Activated CD8-positive, alpha-beta memory T cell treated with anti-CD3 and anti-CD28 coated beads, Interleukin-2, amount 10 ng/mL, durations not matched to agents 7 days and 5 days (primary cell): ENCODE data around the gene ZNF530. TPM values are rescaled to one million over a fixed set of nuclear protein-coding genes. Genes with fewer than 3 reads are reported as not detected.

Experiments used
- ATAC-seq: fragments of 150-1000 bp; cut with Tn5 transposase; one replicate; pipeline ENCODE4 v1.10.0; 2021; ENCODE audit warnings: moderate library complexity
- CTCF ChIA-PET: fragments of 350-600 bp; sonication (Branson Sonifier 250); formaldehyde crosslinking; loops from one replicate; lab custom pipeline; 2021; ENCODE audit warnings: antibody characterized with exemption; lab: Charles Lee
- DNase-seq: peaks from one replicate; pipeline ENCODE4 v3.0.0-alpha.2; 2020
- H3K27ac Mint-ChIP-seq: one replicate; pipeline ENCODE4 v1.8.0; 2021; ENCODE audit warnings: mild to moderate bottlenecking, mixed read lengths
- H3K27me3 Mint-ChIP-seq: one replicate; pipeline ENCODE4 v1.8.0; 2021; ENCODE audit warnings: mixed read lengths
- H3K36me3 Mint-ChIP-seq: one replicate; pipeline ENCODE4 v1.8.0; 2021; ENCODE audit warnings: mild to moderate bottlenecking, mixed read lengths
- H3K4me1 Mint-ChIP-seq: one replicate; pipeline ENCODE4 v1.8.0; 2021; ENCODE audit warnings: mixed read lengths
- H3K4me3 Mint-ChIP-seq: one replicate; pipeline ENCODE4 v1.8.0; 2021; ENCODE audit warnings: mild to moderate bottlenecking, moderate library complexity, mixed read lengths
- H3K9me3 Mint-ChIP-seq: one replicate; pipeline ENCODE4 v1.8.0; 2022; ENCODE audit warnings: low read depth, mixed read lengths
- total RNA-seq, 2 experiments: library from RNA; stranded (reverse); gene quantifications; one replicate each; pipeline ENCODE4 v1.2.3, GENCODE V29; 2021

ZNF530 gene
- total RNA-seq, 2 experiments from 2014 or later: 10.6 to 12.4 TPM

GRCh38 chr19:57578487-57579205 lies 21.0 kb upstream of the ZNF530 start, which contains the start of gene ZNF416:
Gene ZNF416, minus strand, starts transcription at chr19:57578911. Its CDS starts 207 bp downstream, at chr19:57578704.
- Mint-ChIP-seq H3K9me3 (peaks cover 35% of the 10 kb centered on the region), H3K36me3 (peaks cover 55% of the 10 kb centered on the region), H3K27ac (peak within 1 kb of the TSS; percentile 81), H3K4me3 (peak within 1 kb of the TSS; percentile 77), H3K27me3 (no peaks in the 10 kb centered on the region), H3K4me1 (peaks cover 15% of the 10 kb centered on the region)
- CTCF ChIA-PET: interaction anchor here (0.9 kb wide), 1 partner anchor 35 kb away, joined by 3 read pairs; the partner anchor contains the start of gene ZNF134
- peak; percentile 90 for ATAC-seq
- DNase-seq: peak; percentile 98

- peak overlapping the region; percentile 87 for H3K4me3 Mint-ChIP-seq
- H3K9me3 Mint-ChIP-seq: peaks cover 30% of the 10 kb centered on the region
- ATAC-seq (no peak), DNase-seq (no peak)
- CTCF ChIA-PET: interaction anchor here (1.7 kb wide), 1 partner anchor 193 kb away, joined by 4 read pairs; the partner anchor contains the start of gene ZNF548
- H3K36me3 Mint-ChIP-seq: peaks cover 49% of the 10 kb centered on the region
- peaks cover 29% of the 10 kb centered on the region for H3K4me1 Mint-ChIP-seq
- H3K27me3 Mint-ChIP-seq: no peaks in the 10 kb centered on the region
- H3K27ac Mint-ChIP-seq: peak overlapping the region; percentile 88
These were observed 16.6 kb upstream of the ZNF530 start for GRCh38 chr19:57583104-57583520.

- H3K4me1 Mint-ChIP-seq: peaks cover 28% of the 10 kb centered on the region
- H3K27ac Mint-ChIP-seq: peak within 1 kb of the TSS; percentile 88
- H3K27me3 Mint-ChIP-seq: no peaks in the 10 kb centered on the region
- DNase-seq (peak; percentile 96), ATAC-seq (peak; percentile 93)
- peaks cover 55% of the 10 kb centered on the region for H3K36me3 Mint-ChIP-seq
- peaks cover 33% of the 10 kb centered on the region for H3K9me3 Mint-ChIP-seq
- peak within 1 kb of the TSS; percentile 87 for H3K4me3 Mint-ChIP-seq
- CTCF ChIA-PET: interaction anchor here (1.7 kb wide), 1 partner anchor 194 kb away, joined by 4 read pairs; the partner anchor contains the start of gene ZNF548
These were observed 15.9 kb upstream of the ZNF530 start, which contains the start of gene ZIK1 for GRCh38 chr19:57583521-57584416. Gene ZIK1, plus strand, starts transcription at chr19:57584145. Its CDS starts 212 bp downstream, at chr19:57584357.

GRCh38 chr19:57587529-57587928 lies 12.2 kb upstream of the ZNF530 start:
- ATAC-seq: no peak
- no peak overlapping the region for H3K27ac Mint-ChIP-seq
- peaks cover 38% of the 10 kb centered on the region for H3K9me3 Mint-ChIP-seq
- no peaks in the 10 kb centered on the region for H3K27me3 Mint-ChIP-seq
- H3K4me1 Mint-ChIP-seq: peaks cover 26% of the 10 kb centered on the region
- DNase-seq: no peak
- CTCF ChIA-PET: no interaction called here
- no peak overlapping the region for H3K4me3 Mint-ChIP-seq
- peaks cover 78% of the 10 kb centered on the region for H3K36me3 Mint-ChIP-seq

- CTCF ChIA-PET: no interaction called here
- Mint-ChIP-seq H3K36me3 (peaks cover 39% of the 10 kb centered on the region), H3K4me1 (peaks cover 17% of the 10 kb centered on the region), H3K4me3 (peak overlapping the region; percentile 80), H3K27me3 (no peaks in the 10 kb centered on the region), H3K27ac (peak overlapping the region; percentile 78), H3K9me3 (peaks cover 28% of the 10 kb centered on the region)
- ATAC-seq (no peak), DNase-seq (no peak)
These were observed 316 bp upstream of the ZNF530 start for GRCh38 chr19:57599377-57599760.

GRCh38 chr19:57606931-57607330 lies 7.2 kb downstream of the ZNF530 start:
- ATAC-seq (no peak), DNase-seq (no peak)
- CTCF ChIA-PET: no interaction called here
- Mint-ChIP-seq H3K36me3 (peaks cover 77% of the 10 kb centered on the region), H3K9me3 (peaks cover 42% of the 10 kb centered on the region), H3K27me3 (no peaks in the 10 kb centered on the region), H3K27ac (no peak overlapping the region), H3K4me1 (no peaks in the 10 kb centered on the region), H3K4me3 (no peak overlapping the region)

GRCh38 chr19:57611113-57611512 lies 11.4 kb downstream of the ZNF530 start:
- H3K27me3 Mint-ChIP-seq: no peaks in the 10 kb centered on the region
- DNase-seq: no peak
- peaks cover 33% of the 10 kb centered on the region for H3K9me3 Mint-ChIP-seq
- peaks cover 17% of the 10 kb centered on the region for H3K4me1 Mint-ChIP-seq
- CTCF ChIA-PET: no interaction called here
- ATAC-seq: no peak
- peaks cover 61% of the 10 kb centered on the region for H3K36me3 Mint-ChIP-seq
- no peak overlapping the region for H3K4me3 Mint-ChIP-seq
- no peak overlapping the region for H3K27ac Mint-ChIP-seq

GRCh38 chr19:57613941-57614743 lies 14.5 kb downstream of the ZNF530 start, which contains the start of gene ZNF134:
Gene ZNF134, plus strand, starts transcription at chr19:57614242. Its CDS starts 5,227 bp downstream, at chr19:57619469.
- peaks cover 61% of the 10 kb centered on the region for H3K36me3 Mint-ChIP-seq
- peak within 1 kb of the TSS; percentile 96 for H3K4me3 Mint-ChIP-seq
- CTCF ChIA-PET: interaction anchor here (0.9 to 1.1 kb wide), 5 partner anchors 13 to 114 kb away, joined by 3 to 5 read pairs (median 3); partner anchors contain the start of gene ZNF211
- H3K27me3 Mint-ChIP-seq: no peaks in the 10 kb centered on the region
- DNase-seq: peak; percentile 94
- H3K9me3 Mint-ChIP-seq: peaks cover 41% of the 10 kb centered on the region
- peaks cover 23% of the 10 kb centered on the region for H3K4me1 Mint-ChIP-seq
- ATAC-seq: peak; percentile 100
- peak within 1 kb of the TSS; percentile 82 for H3K27ac Mint-ChIP-seq

- H3K4me1 Mint-ChIP-seq: peaks cover 23% of the 10 kb centered on the region
- no peaks in the 10 kb centered on the region for H3K27me3 Mint-ChIP-seq
- ATAC-seq (no peak), DNase-seq (no peak)
- H3K27ac Mint-ChIP-seq: no peak overlapping the region
- CTCF ChIA-PET: interaction anchor here (1.3 kb wide), 1 partner anchor 66 kb away, joined by 4 read pairs; the partner anchor contains the start of gene ZNF551
- H3K4me3 Mint-ChIP-seq: peak overlapping the region; percentile 96
- peaks cover 69% of the 10 kb centered on the region for H3K36me3 Mint-ChIP-seq
- H3K9me3 Mint-ChIP-seq: peaks cover 52% of the 10 kb centered on the region
These were observed 15.7 kb downstream of the ZNF530 start for GRCh38 chr19:57615346-57615745.

- no peaks in the 10 kb centered on the region for H3K27me3 Mint-ChIP-seq
- ATAC-seq: no peak
- CTCF ChIA-PET: no interaction called here
- H3K9me3 Mint-ChIP-seq: peaks cover 67% of the 10 kb centered on the region
- no peak for DNase-seq
- peaks cover 92% of the 10 kb centered on the region for H3K36me3 Mint-ChIP-seq
- H3K4me3 Mint-ChIP-seq: no peak overlapping the region
- no peak overlapping the region for H3K27ac Mint-ChIP-seq
- peaks cover 9% of the 10 kb centered on the region for H3K4me1 Mint-ChIP-seq
These were observed 21.1 kb downstream of the ZNF530 start for GRCh38 chr19:57620673-57621348.

- ATAC-seq: no peak
- CTCF ChIA-PET: no interaction called here
- Mint-ChIP-seq H3K27ac (no peak overlapping the region), H3K4me1 (no peaks in the 10 kb centered on the region), H3K36me3 (peaks cover 72% of the 10 kb centered on the region), H3K9me3 (peaks cover 52% of the 10 kb centered on the region), H3K27me3 (no peaks in the 10 kb centered on the region), H3K4me3 (no peak overlapping the region)
- no peak for DNase-seq
These were observed 23.4 kb downstream of the ZNF530 start for GRCh38 chr19:57623091-57623490.
